Activated CD4-positive, alpha-beta T cell treated with anti-CD3 and anti-CD28 coated beads, Interleukin-2, Interleukin-4, amounts not matched to agents 100 ng/mL and 50 ng/mL, durations not matched to agents 16 hours and 8 hours (primary cell): ENCODE data around the gene ATP13A3.
"Not testable (repeated sequence)": the region's sequence is repeated elsewhere in the genome, so short reads cannot be mapped to it uniquely, and the experiment has no call there.

Experiments
- DNase-seq: peaks from one replicate; pipeline ENCODE4 v3.0.0-alpha.2; 2020; ENCODE audit warnings: low spot score

ATP13A3 gene

DNA sequence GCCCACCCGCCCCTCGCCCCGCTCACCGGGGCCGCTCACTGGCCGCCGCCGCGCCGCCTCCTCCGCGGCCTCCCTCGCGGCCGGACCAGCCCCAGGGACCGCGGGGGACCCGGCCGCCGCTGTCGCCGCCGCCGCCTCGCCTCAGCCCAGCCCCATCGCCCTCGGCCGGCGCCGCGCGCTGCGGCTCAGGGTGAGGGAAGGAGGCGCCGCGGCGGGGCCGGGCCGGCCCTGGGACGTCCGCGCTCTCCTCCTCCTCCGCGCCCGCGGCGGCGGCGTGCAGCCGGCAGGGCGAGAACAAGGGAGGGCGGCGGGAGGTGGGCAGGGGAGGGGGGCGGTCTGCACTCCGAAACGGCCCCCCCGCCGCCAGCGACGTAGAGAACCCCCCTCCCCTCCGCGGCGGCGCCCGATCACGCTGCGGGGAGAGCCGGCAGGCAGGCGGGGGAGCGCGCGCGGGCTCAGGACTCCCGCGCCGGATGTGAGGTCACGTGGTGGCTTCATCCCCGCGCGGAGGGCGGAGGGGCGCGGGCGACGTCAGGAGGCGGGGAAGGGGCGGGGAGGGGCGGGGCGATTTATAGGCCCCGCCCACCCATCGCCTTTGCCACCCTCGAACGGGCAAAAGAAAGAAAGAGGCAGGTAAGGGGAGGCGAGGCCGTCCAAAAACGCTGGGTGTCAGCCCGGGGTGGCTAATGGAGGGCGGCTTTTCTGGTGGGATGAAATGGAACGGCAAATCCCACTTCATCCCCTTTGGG, at the start of gene ATP13A3:
Gene ATP13A3 (minus strand): TSS at position 463 of the 749 bp plus-strand sequence. CDS start 24,812 bp downstream, outside the sequence.
- DNase-seq = peak; percentile 90

DNA sequence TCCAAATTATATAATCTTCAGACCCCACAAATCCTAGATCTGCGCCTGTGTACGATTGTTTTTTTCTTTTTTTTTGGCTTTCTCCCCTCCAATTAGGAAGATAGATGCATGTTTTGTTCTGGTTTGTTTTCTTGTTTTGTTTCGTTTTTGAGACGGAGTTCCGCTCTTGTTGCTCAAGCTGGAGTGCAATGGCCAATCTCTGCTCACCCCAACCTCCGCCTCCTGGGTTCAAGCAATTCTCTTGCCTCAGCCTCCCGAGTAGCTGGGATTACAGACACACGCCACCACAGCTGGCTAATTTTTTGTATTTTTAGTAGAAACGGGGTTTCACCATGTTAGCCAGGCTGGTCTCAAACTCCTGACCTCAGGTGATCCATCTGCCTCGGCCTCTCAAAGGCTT, 48.4 kb upstream of the ATP13A3 start:
- DNase-seq = not testable (repeated sequence)

DNA sequence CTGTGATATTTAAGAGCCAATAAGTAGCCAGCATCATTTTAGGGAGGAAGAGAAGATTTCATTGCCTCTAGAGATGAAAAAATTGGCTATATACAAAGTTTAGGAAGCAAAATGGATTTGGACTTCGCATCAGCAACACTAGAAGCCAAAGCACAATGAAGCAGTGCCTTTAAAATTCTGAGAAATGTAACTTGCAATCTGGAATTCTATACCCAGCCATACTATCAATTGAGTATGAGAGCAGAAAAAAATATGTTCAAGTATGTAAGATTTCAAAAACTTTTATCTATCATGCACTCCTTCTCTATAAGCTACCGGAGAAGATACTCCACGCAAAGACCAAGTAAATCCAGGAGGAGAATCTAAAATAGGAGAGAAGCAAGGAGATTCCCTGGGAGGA, 47.4 kb upstream of the ATP13A3 start:
- no peak for DNase-seq

DNA sequence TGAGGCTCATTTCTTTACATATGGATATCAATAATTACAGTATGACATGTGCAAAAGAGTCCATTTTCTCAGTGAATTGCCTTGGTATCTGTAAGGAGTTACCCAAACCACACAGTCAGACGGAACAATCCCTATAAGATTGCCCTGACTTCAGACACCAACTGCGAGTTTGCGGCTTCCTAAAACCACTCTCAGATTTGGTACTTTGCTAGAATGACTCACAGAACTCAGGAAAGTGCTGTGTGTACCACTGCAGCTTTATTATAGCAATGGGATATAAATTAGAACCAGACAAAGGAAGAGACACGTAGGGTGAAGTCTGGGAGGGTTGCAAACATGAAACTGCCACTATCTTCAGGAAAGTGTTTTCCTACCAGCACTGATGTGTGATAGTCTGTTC, 45.8 kb upstream of the ATP13A3 start:
- peak; percentile 7 for DNase-seq

DNA sequence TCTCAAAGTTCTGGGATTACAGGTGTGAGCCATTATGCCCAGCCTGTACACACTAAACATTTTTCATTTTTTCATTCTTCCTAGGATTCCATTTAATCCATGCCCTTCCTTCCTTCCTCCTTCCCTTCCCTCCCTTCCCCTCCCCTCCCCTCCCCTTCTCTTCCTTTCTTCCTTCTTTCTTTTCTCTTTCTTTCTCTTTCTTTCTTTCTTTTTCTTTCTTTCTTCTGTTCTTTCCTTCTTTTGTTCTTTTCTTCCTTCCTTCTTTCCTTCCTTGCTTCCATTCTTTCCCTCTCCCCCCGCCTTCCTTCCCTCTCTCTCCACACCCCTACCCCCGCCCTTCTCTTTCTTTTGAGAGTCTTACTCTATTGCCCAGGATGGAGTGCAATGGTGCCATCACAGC, 40.9 kb upstream of the ATP13A3 start:
- no peak for DNase-seq

DNA sequence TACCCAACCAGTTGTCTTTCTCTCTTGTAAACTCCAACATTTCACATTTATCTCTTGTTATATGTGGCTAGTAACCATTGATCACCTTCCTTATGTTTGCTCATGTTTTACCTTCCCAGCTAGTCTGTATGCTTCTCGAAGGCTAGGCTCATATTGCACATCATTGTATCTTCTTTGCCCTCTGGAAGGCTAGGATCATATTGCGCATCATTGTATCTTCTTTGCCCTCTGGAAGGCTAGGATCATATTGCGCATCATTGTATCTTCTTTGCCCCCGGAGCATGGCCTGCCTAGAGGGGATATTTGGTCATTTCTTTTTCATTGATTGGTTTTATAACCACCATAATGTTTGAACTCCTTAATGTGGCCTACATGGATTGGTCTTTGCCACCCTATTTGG, 39.4 kb upstream of the ATP13A3 start:
- DNase-seq = no peak

DNA sequence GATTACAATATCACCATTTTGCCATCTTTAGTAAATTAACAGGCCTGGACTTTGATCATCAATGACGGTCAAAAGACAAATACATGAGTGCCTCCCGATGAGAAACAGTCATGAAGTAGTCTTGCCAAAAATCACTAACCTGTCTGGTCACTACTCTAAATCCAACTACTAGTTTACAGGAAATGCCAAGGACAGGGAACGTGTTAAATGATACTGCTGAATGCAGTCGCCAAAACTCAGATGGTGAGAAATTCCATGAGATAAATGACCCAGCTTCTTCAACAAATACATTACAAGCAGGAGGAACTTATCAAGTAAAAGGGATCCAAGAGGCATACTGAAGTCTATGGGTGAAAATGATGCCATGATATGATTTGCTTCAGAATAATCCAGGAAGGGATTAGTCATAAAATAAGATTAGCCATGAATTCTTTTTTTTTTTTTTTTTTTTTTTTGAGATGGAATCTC, 35.8 kb upstream of the ATP13A3 start:
- DNase-seq = no peak

DNA sequence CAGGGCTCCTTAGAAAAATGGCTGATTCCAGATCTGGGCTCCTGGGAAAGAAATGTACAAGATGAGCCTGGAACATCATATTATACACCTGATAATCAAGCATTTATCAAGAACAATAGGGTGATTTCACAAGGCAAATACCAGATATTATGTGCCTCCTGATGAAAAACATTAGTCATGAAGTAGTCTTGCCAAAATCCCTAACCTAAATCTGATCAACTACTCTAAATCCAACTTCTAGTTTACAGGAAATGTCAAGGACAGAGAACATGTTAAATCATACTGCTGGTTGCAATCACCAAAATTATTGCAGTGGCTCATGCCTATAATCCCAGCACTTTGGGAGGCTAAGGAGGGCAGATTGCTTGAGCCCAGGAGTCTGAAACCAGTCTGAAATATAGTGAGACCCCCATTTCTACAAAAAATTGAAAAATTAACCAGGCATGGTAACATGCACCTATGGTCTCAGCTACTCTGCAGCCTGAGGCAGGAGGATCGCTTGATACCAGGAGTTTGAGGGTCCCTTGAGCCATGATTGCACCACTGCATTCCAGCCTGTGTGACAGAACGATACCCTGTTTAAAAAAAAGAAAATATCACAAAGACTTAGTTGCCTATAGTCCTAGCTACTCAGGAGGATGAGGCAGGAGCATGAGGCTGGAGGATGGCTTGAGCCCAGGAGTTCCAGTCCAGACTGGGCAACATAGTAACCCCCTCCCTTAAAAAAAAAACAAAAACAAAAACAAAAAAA, 34.9 kb upstream of the ATP13A3 start:
- DNase-seq = no peak

DNA sequence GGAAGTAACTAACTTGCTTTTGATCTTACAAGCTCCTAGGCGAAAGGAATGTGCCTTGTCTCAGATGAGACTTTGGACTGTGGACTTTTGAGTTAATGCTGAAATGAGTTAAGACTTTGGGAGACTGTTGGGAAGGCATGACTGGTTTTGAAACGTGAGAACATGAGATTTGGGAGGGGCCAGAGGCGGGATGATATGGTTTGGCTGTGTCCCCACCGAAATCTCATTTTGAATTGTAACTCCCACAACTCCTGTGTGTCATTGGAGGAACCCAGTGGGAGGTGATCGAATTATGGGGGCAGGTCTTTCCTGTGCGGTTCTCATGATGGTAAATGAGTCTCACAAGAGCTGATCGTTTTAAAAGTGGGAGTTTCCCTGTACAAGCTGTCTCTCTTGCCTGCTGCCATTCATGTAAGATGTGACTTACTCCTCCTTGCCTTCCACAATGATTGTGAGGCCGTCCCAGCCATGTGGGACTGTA, 33.9 kb upstream of the ATP13A3 start:
- DNase-seq = peak; percentile 87

DNA sequence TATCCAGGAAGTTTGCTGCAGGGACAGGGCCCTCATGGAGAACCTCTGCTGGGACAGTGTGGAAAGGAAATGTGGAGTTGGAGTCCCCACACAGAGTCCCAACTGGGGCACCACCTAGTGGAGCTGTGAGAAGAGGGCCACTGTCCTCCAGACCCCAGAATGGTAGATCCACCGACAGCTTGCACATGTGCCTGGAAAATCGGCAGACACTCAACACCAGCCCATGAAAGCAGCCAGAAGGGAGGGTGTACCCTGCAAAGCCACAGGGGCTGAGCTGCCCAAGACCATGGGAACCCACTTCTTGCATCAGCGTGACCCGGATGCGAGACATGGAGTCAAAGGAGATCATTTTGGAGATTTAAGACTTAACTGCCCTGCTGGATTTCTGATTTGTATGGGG, 33.4 kb upstream of the ATP13A3 start:
- not testable (repeated sequence) for DNase-seq

DNA sequence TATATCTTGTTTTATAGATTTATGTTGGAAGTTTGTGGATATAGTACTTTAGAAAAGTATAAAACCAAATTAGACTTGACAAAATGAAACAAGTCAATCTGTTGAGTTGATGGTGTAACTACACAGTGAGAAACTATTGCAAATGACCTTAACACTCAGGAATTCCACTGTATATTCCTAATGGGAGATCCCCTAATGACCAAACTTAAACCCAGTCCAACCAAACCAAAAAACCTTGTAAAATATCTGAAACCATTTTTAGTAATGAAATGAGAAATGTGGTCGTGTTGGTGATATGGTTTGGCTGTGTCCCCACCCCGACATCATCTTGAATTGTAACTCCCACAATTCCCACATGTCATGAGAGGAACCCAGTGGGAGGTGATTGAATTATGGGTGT, 31.9 kb upstream of the ATP13A3 start:
- DNase-seq = no peak

DNA sequence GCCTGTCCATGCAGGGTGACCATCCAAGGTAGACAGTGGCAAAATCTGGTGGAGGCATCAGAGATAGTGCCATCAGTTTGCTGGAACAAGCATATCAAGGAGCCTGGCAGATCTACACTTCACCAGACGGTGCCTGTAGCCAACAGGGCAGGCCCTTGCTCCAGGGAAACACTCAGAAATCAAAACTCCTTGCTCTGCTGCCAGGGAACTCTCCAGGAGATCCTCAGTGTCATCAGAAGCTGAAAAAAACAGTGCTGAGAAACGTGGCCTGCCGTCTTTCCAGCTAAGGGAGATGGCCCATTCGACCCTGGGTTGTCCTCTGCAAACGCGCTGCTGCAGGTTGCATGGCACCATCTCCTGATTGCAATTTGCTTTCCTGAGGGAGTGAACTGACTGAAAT, 30.5 kb upstream of the ATP13A3 start:
- no peak for DNase-seq

DNA sequence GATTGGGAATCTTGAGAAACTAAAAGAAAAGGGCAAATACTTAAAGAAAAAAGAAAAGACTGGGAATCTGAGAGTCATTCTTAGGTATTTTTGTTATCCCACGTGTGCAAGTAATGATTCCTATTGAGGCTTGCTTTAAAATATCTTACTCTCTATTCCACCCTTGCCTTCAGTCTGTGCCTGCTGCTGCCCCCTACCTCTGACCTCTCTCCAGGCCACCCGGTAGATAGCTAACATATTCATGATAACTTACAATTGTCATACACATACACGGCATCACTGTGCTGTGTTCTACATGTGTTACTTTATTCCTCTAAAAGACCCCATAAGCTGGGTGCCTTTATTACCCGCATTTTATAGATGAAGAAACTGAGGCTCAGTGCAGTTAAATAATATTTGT, 27.8 kb upstream of the ATP13A3 start:
- DNase-seq = no peak

DNA sequence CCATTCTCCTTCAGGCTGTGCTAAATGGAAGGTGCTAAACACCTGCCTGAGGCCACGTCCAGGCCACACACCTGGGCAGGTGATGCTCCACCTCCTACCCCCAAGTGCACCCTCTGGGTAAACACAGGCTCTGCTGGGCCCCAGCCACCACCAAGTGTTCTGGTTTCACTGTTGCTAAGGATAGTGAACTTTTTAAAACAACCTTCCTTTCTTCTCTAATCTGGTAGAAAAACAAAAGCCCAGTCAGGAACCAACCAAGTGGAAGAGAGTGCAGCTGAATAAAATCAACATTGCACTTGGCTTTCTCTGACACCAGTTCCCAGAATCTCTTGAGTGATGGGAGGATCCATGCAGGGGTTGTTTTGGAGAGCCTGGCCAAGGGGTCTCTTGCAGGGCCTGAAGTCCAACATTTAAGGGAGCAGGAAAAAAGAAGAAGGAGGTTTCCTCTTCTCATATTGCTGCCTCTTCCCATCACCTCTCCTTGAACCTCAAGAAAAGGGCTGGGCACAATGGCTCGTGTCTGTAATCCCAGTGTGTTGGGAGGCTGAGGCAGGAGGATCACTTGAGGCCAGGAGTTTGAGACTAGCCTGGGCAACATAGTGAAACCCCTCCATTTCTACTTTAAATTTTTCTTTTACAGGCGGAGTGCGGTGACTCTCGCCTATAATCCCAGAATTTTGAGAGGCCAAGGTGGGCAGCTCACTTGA, 26.2 kb upstream of the ATP13A3 start:
- no peak for DNase-seq

DNA sequence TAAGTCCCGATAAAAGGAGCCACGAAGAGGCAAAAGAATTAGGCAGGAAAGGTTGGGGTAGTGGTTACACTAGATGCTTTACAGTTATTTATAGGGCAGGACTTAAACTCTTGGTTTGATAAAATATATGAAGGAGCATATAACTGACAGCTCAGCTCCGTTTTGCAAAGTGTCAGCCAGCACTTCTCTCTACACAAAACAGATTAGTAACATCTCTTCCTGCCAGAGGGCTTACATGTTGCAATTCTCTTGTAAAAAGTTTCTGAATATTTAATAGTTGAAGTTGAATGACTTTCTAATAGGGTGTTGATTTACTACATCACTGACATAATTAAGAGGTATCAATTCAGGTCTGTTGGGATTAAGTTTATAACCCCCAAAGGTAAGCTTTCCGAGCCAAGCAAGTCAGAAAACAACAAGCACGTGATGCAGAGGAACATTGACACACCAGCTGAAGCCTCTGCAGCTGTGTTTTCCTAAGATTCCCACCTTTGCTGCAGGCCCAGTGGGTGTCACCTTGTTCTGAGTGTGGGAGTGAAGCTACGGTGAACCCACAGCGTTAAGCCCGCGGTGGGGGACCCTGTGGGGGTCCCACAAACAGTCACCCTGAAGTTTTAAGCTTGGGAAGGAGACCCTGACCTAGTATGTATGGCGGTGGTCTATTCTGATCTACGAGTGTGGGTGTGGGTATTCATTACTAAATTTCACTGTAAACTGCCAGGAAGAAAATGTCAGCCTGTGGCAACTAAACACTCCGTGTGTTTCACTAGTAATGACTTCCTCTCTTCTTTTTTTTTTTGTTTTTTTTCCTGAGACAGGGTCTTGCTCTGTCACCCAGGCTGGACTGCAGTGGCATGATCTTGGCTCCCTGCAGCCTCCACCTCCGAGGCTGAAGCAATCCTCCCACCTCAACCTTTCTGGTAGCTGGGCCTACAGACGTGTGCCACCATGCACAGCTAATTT, 22.0 kb upstream of the ATP13A3 start:
- DNase-seq = no peak

DNA sequence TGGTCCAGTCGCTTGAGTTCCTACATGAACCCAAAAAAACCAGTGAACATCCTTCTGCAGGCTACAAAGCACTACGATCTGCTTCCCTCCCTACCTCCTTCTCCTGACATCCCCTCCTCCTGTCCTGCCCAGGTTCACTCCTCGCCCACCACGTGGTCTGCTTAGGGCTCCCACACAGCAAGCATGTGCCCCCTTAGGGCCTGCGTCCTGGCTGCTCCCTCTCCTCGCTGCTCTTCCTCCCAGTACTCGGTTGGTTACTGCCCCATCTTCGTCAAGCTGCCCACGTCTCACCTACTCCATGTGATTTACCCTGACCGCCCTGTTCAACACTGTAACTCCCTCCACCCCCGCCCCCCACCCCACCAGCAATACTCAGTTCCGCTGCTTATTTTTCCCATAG, 20.8 kb upstream of the ATP13A3 start:
- DNase-seq = no peak

DNA sequence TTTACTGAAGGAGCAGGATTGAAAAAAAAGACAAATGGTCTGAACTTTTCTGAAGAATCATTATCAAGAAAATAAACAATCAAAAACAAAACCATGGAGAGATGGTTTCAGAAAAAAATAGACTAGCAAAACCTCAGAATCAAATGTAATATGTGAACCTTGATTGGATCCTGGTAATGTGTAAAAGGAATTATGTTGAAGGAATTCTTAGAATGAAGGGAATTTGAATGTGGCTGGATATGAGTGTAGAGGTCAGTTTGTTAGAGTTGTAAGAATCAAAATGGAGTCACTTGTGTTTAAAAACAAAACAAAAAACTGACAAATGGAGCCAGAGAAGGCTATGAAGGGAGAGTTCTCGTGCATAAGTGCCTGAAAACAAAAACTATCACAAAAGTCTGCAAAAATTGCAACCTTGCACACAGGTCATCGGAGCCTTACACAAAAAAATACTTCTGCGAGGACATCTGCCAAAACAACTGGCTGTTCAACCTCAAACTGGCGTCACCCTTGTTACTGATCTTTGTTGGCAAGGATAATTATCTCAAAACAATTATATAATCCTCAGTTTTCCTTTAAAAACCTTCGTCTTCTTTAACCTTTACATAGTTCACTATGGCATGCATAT, 19.1 kb upstream of the ATP13A3 start:
- no peak for DNase-seq

DNA sequence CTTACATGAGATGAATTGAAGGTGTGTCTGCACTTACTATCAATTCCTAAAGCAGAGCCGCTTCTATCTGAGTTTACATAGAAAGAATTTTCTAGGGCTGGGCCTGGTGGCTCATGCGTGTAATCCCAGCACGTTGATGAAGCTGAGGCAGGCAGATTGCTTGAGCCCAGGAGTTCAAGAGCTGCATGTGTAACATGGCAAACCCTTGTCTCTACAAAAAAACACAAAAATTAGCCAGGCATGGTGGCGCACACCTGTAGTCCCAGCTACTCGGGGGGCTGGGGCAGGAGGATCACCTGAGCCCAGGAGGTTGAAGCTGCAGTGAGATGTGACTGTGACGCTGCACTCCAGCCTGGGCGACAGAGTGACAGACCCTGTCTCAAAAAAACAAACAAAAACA, 18.1 kb upstream of the ATP13A3 start:
- DNase-seq = no peak

DNA sequence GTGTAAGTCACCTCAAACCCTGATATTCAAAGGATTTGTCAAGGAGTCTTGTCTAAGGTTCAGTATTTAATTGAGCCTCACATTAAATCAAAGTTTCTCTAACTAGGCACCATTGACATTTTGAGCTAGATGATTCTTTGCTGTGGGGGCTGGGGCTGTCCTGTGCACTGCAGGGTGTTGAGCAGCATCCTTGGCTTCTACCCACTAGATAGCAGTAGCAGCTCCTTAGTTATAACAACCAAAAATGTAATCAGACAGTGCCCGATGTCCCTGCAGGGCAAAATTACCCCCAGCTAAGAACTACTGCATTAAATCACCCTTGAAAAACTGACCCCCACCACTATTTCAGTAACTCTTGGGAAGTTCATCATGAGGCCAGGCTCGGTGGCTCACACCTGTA, 17.3 kb upstream of the ATP13A3 start:
- DNase-seq = no peak

DNA sequence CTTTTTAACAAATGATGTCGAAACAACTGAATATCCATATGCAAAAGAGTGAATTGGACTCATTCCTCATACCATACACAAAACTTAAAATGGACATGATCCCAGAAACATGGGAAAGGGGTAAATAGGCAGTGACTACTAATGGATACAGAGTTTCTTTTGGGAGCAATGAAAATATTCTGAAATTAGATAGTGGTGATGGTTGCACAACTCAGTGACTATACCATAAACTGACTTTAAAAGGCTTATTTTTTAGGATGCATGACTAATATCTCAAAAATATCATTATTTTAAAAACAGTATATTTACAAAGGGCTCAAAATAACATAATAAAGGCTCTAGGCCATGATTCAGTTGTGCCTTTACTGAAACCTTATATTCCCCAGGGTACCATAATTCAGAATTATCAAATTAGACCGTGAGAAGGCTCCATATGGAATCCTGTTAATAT, 16.3 kb upstream of the ATP13A3 start:
- DNase-seq = no peak

DNA sequence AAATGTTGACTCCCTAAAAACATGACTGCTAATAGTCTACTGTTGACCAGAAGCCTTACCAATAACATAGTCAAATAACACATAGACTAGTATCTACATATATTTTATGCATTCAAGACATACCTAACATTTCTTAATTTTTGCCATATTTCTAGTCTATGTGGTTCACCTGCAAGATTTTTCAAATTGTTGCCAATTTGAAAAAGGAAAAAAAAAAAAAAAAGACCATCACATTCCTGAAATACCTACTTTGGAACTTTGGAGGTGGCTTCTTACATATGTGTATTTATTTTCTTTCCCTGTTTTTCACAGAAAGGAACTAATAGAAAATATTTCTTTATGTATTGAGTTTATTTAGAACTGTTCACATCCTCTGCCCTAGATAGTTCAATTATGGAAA, 13.4 kb upstream of the ATP13A3 start:
- DNase-seq = no peak
